Measurements from ENCODE around the gene PLA2G4E.

PLA2G4E gene, protein sequence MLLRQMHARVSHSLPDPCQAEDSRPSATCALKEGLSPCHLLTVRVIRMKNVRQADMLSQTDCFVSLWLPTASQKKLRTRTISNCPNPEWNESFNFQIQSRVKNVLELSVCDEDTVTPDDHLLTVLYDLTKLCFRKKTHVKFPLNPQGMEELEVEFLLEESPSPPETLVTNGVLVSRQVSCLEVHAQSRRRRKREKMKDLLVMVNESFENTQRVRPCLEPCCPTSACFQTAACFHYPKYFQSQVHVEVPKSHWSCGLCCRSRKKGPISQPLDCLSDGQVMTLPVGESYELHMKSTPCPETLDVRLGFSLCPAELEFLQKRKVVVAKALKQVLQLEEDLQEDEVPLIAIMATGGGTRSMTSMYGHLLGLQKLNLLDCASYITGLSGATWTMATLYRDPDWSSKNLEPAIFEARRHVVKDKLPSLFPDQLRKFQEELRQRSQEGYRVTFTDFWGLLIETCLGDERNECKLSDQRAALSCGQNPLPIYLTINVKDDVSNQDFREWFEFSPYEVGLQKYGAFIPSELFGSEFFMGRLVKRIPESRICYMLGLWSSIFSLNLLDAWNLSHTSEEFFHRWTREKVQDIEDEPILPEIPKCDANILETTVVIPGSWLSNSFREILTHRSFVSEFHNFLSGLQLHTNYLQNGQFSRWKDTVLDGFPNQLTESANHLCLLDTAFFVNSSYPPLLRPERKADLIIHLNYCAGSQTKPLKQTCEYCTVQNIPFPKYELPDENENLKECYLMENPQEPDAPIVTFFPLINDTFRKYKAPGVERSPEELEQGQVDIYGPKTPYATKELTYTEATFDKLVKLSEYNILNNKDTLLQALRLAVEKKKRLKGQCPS

DNA sequence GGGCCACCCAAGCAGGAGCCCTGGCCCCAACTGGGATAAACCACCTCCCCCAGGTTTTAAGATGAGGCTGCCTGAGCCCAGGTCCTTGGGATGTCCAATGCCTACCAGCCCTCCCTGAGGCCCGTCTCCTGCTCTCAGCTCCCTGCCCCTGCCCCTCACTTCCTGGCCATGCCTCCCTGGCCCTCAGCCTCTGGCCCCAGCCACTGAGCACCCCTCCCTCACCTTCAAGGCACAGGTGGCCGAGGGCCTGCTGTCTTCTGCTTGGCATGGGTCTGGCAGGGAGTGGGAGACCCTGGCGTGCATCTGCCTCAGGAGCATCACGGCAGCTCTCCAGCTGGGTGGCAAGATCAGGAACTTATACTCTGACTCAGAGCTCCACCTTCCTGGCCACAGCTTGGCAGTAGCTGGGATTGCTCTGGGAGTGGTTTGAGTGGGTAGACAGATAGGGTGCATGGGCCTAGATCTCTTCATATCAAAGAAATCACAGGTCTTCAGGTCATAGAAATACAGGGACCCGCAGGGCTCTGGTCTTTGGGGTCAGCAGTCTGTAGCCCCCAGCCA is at the start of gene PLA2G4E:
Gene PLA2G4E (minus strand): TSS at position 330 of the 561 bp plus-strand sequence. CDS start 12 bp downstream, at position 318.
- TF ChIP-seq, protein P1, sequence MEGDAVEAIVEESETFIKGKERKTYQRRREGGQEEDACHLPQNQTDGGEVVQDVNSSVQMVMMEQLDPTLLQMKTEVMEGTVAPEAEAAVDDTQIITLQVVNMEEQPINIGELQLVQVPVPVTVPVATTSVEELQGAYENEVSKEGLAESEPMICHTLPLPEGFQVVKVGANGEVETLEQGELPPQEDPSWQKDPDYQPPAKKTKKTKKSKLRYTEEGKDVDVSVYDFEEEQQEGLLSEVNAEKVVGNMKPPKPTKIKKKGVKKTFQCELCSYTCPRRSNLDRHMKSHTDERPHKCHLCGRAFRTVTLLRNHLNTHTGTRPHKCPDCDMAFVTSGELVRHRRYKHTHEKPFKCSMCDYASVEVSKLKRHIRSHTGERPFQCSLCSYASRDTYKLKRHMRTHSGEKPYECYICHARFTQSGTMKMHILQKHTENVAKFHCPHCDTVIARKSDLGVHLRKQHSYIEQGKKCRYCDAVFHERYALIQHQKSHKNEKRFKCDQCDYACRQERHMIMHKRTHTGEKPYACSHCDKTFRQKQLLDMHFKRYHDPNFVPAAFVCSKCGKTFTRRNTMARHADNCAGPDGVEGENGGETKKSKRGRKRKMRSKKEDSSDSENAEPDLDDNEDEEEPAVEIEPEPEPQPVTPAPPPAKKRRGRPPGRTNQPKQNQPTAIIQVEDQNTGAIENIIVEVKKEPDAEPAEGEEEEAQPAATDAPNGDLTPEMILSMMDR (IDR thresholded peaks at IDR 0.05; ENCODE audit: borderline replicate concordance, control extremely low read depth, extremely low read depth, insufficient read depth, missing control alignments): no peak
- in situ Hi-C loops (cut with MboI; ENCODE audit: low sequenced_read_pairs, unreplicated experiment): no loop called here
- no peak for DNase-seq (ENCODE audit: low spot score)

DNA sequence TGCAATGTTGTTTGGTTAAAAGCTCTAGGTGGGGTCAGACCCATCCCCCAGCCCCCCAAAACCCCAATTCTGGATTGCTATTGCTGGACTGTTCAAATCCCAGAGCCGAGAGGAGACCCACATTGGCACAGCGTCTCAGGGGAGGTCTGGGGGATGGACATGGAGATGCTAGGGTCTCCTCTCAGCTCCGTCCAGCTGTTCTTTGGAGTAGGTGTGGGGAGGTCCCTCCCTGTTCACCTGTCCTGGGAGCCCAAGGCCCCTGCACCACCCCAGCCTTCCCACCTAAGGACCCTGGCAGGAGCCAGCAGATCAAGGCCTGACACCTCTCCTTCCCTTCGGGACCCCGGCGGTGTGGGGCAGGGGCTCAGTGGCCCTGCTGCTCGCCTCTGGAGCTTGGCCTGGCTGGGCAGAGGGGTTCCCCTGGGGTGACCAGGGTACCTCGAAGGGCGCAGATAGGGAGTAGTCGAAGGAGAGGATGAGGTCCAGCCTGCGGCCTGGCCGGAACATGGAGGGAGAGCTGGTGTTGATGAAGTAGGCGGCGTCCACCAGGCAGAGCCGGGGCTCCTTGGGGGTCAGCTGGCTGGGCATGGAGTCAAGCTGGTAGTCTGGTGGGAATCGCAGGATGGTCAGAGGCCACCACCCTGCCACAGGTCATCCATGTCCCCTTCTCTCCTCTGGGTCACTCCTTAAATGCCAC is 49.6 kb upstream of the PLA2G4E start:
- TF ChIP-seq, protein P1 (IDR thresholded peaks at IDR 0.05; ENCODE audit: borderline replicate concordance, control extremely low read depth, extremely low read depth, insufficient read depth, missing control alignments): no peak
- in situ Hi-C loops (cut with MboI; ENCODE audit: low sequenced_read_pairs, unreplicated experiment): no loop called here

DNA sequence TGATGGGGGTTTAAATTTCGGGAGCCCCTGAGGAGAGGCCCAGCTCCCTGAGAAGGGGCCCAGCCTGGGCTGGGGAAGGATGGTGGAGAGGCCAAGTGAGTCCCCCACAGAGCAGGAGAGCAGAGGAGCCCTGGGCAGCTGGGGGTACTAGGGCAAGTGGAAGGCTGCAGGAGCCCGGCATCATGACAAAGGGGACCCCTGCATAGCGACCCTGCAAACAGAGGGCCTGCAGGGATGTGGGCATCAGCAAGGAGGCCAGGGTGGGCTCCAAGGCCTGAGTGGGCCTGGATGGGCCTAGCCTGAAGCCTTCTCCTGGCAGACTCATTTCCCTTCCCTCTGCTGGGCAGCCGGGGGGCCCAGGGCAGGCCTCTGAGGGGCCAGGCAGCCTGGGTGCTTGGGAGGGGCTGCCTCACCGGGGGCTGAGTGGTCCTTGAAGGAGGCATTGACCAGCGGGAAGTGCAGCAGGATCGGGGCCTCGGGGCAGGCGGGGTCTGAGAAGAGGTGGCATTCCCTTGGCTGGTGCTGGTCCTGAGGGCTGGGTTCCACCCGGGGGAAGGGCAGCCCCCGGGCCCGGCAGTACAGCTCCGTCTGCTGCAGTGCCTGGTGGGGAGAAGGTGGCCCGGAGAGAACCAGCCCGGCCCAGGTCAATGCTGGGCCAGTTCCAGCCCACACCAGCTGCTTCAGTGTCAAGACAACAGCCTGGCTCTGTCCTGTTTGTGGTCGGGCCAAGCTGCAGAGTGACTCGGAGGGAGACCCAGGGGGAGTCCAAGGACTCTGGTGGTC is 48.8 kb upstream of the PLA2G4E start:
- no peak for DNase-seq (ENCODE audit: low spot score)
- TF ChIP-seq, protein P1 (IDR thresholded peaks at IDR 0.05; ENCODE audit: borderline replicate concordance, control extremely low read depth, extremely low read depth, insufficient read depth, missing control alignments): no peak
- in situ Hi-C loops (cut with MboI; ENCODE audit: low sequenced_read_pairs, unreplicated experiment): no loop called here

More for the DNA sequence above, 49.6 kb upstream of the PLA2G4E start:
- no peak for DNase-seq (ENCODE audit: low spot score)

DNA sequence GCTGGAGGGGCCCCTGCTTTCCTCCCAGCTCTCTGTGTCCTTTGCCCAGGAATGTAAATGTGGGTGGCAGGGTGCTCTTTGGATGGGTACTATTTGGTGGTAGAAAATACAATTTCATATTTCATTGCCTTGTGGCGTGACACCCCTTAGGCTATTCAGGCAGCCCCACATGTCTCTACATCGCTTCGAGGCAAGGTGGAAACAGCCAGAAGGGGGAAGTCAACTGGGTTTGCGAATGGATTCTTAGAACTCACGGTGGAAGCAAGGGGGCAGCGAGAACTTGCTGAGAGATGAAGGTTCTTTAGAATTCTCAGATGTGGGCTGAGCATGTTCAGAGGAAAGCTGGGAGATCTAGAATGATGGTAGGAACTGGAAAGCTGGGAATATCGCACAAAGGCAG is 48.2 kb upstream of the PLA2G4E start:
- TF ChIP-seq, protein P1 (IDR thresholded peaks at IDR 0.05; ENCODE audit: borderline replicate concordance, control extremely low read depth, extremely low read depth, insufficient read depth, missing control alignments): no peak
- no peak for DNase-seq (ENCODE audit: low spot score)
- in situ Hi-C loops (cut with MboI; ENCODE audit: low sequenced_read_pairs, unreplicated experiment): no loop called here

DNA sequence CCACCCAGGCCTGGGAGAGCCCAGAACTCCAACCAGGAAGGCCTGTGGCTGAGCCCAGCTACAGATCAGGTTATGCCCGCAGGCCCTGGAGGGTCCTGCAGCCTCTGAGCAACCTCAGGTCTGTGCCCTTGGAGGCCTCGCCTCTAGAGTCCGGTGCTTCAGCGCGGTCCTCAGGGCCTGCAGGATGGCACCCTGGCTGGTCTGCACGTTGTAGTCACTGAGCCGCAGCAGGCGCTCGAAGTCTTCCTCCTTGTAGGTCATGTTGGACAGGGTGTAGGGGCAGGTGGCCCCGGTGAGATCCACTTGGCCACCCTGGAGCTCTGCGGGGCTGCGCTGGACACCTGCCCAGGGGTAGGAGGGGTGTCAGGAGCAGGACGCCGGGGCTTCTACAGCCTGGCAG is 47.8 kb upstream of the PLA2G4E start:
- in situ Hi-C loops (cut with MboI; ENCODE audit: low sequenced_read_pairs, unreplicated experiment): no loop called here
- DNase-seq (ENCODE audit: low spot score): no peak
- TF ChIP-seq, protein P1 (IDR thresholded peaks at IDR 0.05; ENCODE audit: borderline replicate concordance, control extremely low read depth, extremely low read depth, insufficient read depth, missing control alignments): no peak

All from GM13976 (cell line).